T-helper 17 cell (primary cell): ENCODE measurements around the gene GALNTL6. TPM values are rescaled to one million over a fixed set of nuclear protein-coding genes. Genes with fewer than 3 reads are reported as not detected.

ENCODE experiments used
- ATAC-seq: fragments of 150-1000 bp; cut with Tn5 transposase; 2 replicates; pipeline ENCODE4 v1.10.0; 2021; ENCODE audit warnings: mild to moderate bottlenecking, moderate library complexity
- DNase-seq, 3 donors: peaks; one replicate each; pipeline versions ENCODE4 v3.0.0 to v3.0.0-alpha.2; 2020 to 2021
- H3K9me3 ChIP-seq: one replicate; pipeline ENCODE4 v1.7.0; 2013; ENCODE audit warnings: low read length, mild to moderate bottlenecking; ENCODE audit not compliant: control insufficient read depth, poor library complexity, severe bottlenecking
- H3K27ac Mint-ChIP-seq: one replicate; pipeline ENCODE4 v1.8.0; 2022; ENCODE audit warnings: mild to moderate bottlenecking, moderate library complexity, mixed read lengths
- H3K27me3 Mint-ChIP-seq: one replicate; pipeline ENCODE4 v1.8.0; 2022; ENCODE audit warnings: mixed read lengths
- H3K36me3 Mint-ChIP-seq: one replicate; pipeline ENCODE4 v1.8.0; 2022; ENCODE audit warnings: low read depth, mixed read lengths
- H3K4me1 Mint-ChIP-seq: one replicate; pipeline ENCODE4 v1.8.0; 2022; ENCODE audit warnings: mild to moderate bottlenecking, mixed read lengths
- H3K4me3 Mint-ChIP-seq: one replicate; pipeline ENCODE4 v1.8.0; 2022; ENCODE audit warnings: mild to moderate bottlenecking, moderate library complexity, mixed read lengths
- total RNA-seq, 4 donors: library from RNA in 2 of 4; stranded (reverse) in 2 of 4; gene quantifications; one replicate each; pipeline ENCODE4 v1.2.3 and lab custom pipeline; 2022 to 2026

Gene GALNTL6
- total RNA-seq, 2 donors from 2014 or later, result not detected

GRCh38 chr4:171843456-171843855 is 30.3 kb downstream of the GALNTL6 start:
- Mint-ChIP-seq H3K27me3 (no peaks in the 10 kb centered on the region), H3K27ac (no peak overlapping the region), H3K36me3 (no peaks in the 10 kb centered on the region), H3K4me3 (no peak overlapping the region), H3K4me1 (no peaks in the 10 kb centered on the region)
- no peak for DNase-seq
- no peak for ATAC-seq
- H3K9me3 ChIP-seq, result no peaks in the 10 kb centered on the region

- Mint-ChIP-seq H3K4me1 (no peaks in the 10 kb centered on the region), H3K36me3 (no peaks in the 10 kb centered on the region), H3K27me3 (no peaks in the 10 kb centered on the region), H3K27ac (no peak overlapping the region), H3K4me3 (no peak overlapping the region)
- no peak for ATAC-seq
- no peaks in the 10 kb centered on the region for H3K9me3 ChIP-seq
- no peak for DNase-seq
These were observed 33.0 kb downstream of the GALNTL6 start for GRCh38 chr4:171846232-171846631.

- H3K4me3 Mint-ChIP-seq, result no peak overlapping the region
These were observed 33.7 kb downstream of the GALNTL6 start for GRCh38 chr4:171846893-171847292.

GRCh38 chr4:171847751-171848150 is 34.5 kb downstream of the GALNTL6 start:
- H3K27ac Mint-ChIP-seq, result no peak overlapping the region
- ATAC-seq (no peak), DNase-seq (no peak)
- H3K4me3 Mint-ChIP-seq, result no peak overlapping the region
- no peaks in the 10 kb centered on the region for H3K9me3 ChIP-seq
- H3K27me3 Mint-ChIP-seq, result no peaks in the 10 kb centered on the region
- H3K36me3 Mint-ChIP-seq, result no peaks in the 10 kb centered on the region
- no peaks in the 10 kb centered on the region for H3K4me1 Mint-ChIP-seq

More at GRCh38 chr4:171846893-171847292, 33.7 kb downstream of the GALNTL6 start:
- H3K9me3 ChIP-seq, result no peaks in the 10 kb centered on the region
- ATAC-seq (no peak), DNase-seq (no peak)
- Mint-ChIP-seq H3K27me3 (no peaks in the 10 kb centered on the region), H3K27ac (no peak overlapping the region), H3K4me1 (no peaks in the 10 kb centered on the region), H3K36me3 (no peaks in the 10 kb centered on the region)

- no peaks in the 10 kb centered on the region for H3K36me3 Mint-ChIP-seq
- DNase-seq (no peak), ATAC-seq (no peak)
- no peaks in the 10 kb centered on the region for H3K4me1 Mint-ChIP-seq
- H3K27ac Mint-ChIP-seq, result no peak overlapping the region
- no peaks in the 10 kb centered on the region for H3K9me3 ChIP-seq
- no peaks in the 10 kb centered on the region for H3K27me3 Mint-ChIP-seq
- H3K4me3 Mint-ChIP-seq, result no peak overlapping the region
These were observed 36.5 kb downstream of the GALNTL6 start for GRCh38 chr4:171849686-171850222.

- Mint-ChIP-seq H3K27ac (no peak overlapping the region), H3K4me1 (no peaks in the 10 kb centered on the region), H3K36me3 (no peaks in the 10 kb centered on the region), H3K4me3 (no peak overlapping the region), H3K27me3 (no peaks in the 10 kb centered on the region)
- H3K9me3 ChIP-seq, result no peaks in the 10 kb centered on the region
- ATAC-seq (no peak), DNase-seq (no peak)
These were observed 38.1 kb downstream of the GALNTL6 start for GRCh38 chr4:171851295-171851694.

GRCh38 chr4:171857302-171858012 is 44.3 kb downstream of the GALNTL6 start:
- Mint-ChIP-seq H3K36me3 (no peaks in the 10 kb centered on the region), H3K27me3 (no peaks in the 10 kb centered on the region), H3K4me3 (no peak overlapping the region), H3K4me1 (no peaks in the 10 kb centered on the region), H3K27ac (no peak overlapping the region)
- ATAC-seq (no peak), DNase-seq (no peak)
- no peaks in the 10 kb centered on the region for H3K9me3 ChIP-seq

- H3K9me3 ChIP-seq, result no peaks in the 10 kb centered on the region
- DNase-seq (no peak), ATAC-seq (no peak)
- no peaks in the 10 kb centered on the region for H3K27me3 Mint-ChIP-seq
- no peaks in the 10 kb centered on the region for H3K36me3 Mint-ChIP-seq
- no peak overlapping the region for H3K4me3 Mint-ChIP-seq
- no peak overlapping the region for H3K27ac Mint-ChIP-seq
- H3K4me1 Mint-ChIP-seq, result no peaks in the 10 kb centered on the region
These were observed 62.1 kb downstream of the GALNTL6 start for GRCh38 chr4:171875291-171875690.

GRCh38 chr4:171876636-171877035 is 63.4 kb downstream of the GALNTL6 start:
- H3K9me3 ChIP-seq, result no peaks in the 10 kb centered on the region
- Mint-ChIP-seq H3K4me3 (no peak overlapping the region), H3K27ac (no peak overlapping the region), H3K36me3 (no peaks in the 10 kb centered on the region), H3K4me1 (no peaks in the 10 kb centered on the region), H3K27me3 (no peaks in the 10 kb centered on the region)
- ATAC-seq (no peak), DNase-seq (no peak)

GRCh38 chr4:171880136-171880535 is 66.9 kb downstream of the GALNTL6 start:
- no peaks in the 10 kb centered on the region for H3K36me3 Mint-ChIP-seq
- no peak for ATAC-seq

GRCh38 chr4:171889681-171890080 is 76.5 kb downstream of the GALNTL6 start:
- no peaks in the 10 kb centered on the region for H3K9me3 ChIP-seq
- Mint-ChIP-seq H3K27me3 (no peaks in the 10 kb centered on the region), H3K36me3 (no peaks in the 10 kb centered on the region), H3K4me3 (no peak overlapping the region), H3K27ac (no peak overlapping the region), H3K4me1 (no peaks in the 10 kb centered on the region)
- ATAC-seq (no peak), DNase-seq (no peak)

More at GRCh38 chr4:171880136-171880535, 66.9 kb downstream of the GALNTL6 start:
- Mint-ChIP-seq H3K27me3 (no peaks in the 10 kb centered on the region), H3K4me1 (no peaks in the 10 kb centered on the region), H3K4me3 (no peak overlapping the region), H3K27ac (no peak overlapping the region)
- no peak for DNase-seq
- no peaks in the 10 kb centered on the region for H3K9me3 ChIP-seq

- Mint-ChIP-seq H3K4me3 (no peak overlapping the region), H3K4me1 (no peaks in the 10 kb centered on the region), H3K27ac (no peak overlapping the region), H3K36me3 (no peaks in the 10 kb centered on the region), H3K27me3 (no peaks in the 10 kb centered on the region)
- no peaks in the 10 kb centered on the region for H3K9me3 ChIP-seq
- DNase-seq (no peak), ATAC-seq (no peak)
These were observed 77.8 kb downstream of the GALNTL6 start for GRCh38 chr4:171891038-171891437.

GRCh38 chr4:171896426-171896825 is 83.2 kb downstream of the GALNTL6 start:
- no peak for ATAC-seq
- Mint-ChIP-seq H3K4me3 (no peak overlapping the region), H3K27ac (no peak overlapping the region), H3K4me1 (no peaks in the 10 kb centered on the region), H3K36me3 (no peaks in the 10 kb centered on the region), H3K27me3 (no peaks in the 10 kb centered on the region)
- no peak for DNase-seq
- H3K9me3 ChIP-seq, result peaks cover 4% of the 10 kb centered on the region

- H3K36me3 Mint-ChIP-seq, result no peaks in the 10 kb centered on the region
- ATAC-seq (no peak), DNase-seq (no peak)
- no peaks in the 10 kb centered on the region for H3K4me1 Mint-ChIP-seq
- no peaks in the 10 kb centered on the region for H3K27me3 Mint-ChIP-seq
- no peak overlapping the region for H3K4me3 Mint-ChIP-seq
- H3K27ac Mint-ChIP-seq, result no peak overlapping the region
- no peaks in the 10 kb centered on the region for H3K9me3 ChIP-seq
These were observed 106.1 kb downstream of the GALNTL6 start for GRCh38 chr4:171919314-171919713.
